Activated CD4-positive, alpha-beta T cell treated with anti-CD3 and anti-CD28 coated beads, Interleukin-2, amount 10 ng/mL, durations not matched to agents 7 days and 5 days (primary cell): ENCODE results near the gene MOSPD3. TPM values are rescaled to one million over a fixed set of nuclear protein-coding genes. Genes with fewer than 3 reads are reported as not detected.

Experiments used
- CTCF ChIA-PET: fragments of 350-600 bp; sonication (Branson Sonifier 250); formaldehyde crosslinking; loops from one replicate; lab custom pipeline; 2021; ENCODE audit warnings: antibody characterized with exemption; lab: Charles Lee
- POLR2A ChIA-PET: fragments of 350-600 bp; sonication (Branson Sonifier 250); formaldehyde crosslinking; loops from one replicate; lab custom pipeline; 2021; ENCODE audit warnings: antibody characterized with exemption; lab: Charles Lee
- DNase-seq: peaks from one replicate; pipeline ENCODE4 v3.0.0-alpha.2; 2020
- H3K27ac Mint-ChIP-seq: one replicate; pipeline ENCODE4 v1.8.0; 2021; ENCODE audit warnings: mild to moderate bottlenecking, moderate library complexity, mixed read lengths
- H3K27me3 Mint-ChIP-seq: one replicate; pipeline ENCODE4 v1.8.0; 2021; ENCODE audit warnings: mixed read lengths
- H3K36me3 Mint-ChIP-seq: one replicate; pipeline ENCODE4 v1.8.0; 2021; ENCODE audit warnings: low read depth, mixed read lengths
- H3K4me1 Mint-ChIP-seq: one replicate; pipeline ENCODE4 v1.8.0; 2021; ENCODE audit warnings: mixed read lengths
- H3K4me3 Mint-ChIP-seq: one replicate; pipeline ENCODE4 v1.8.0; 2021; ENCODE audit warnings: mild to moderate bottlenecking, moderate library complexity, mixed read lengths
- H3K9me3 Mint-ChIP-seq: one replicate; pipeline ENCODE4 v1.8.0; 2021; ENCODE audit warnings: mixed read lengths
- total RNA-seq, 2 experiments: library from RNA; stranded (reverse); gene quantifications; one replicate each; pipeline ENCODE4 v1.2.3, GENCODE V29; 2021

The MOSPD3 gene
- total RNA-seq, 2 experiments from 2014 or later, result 59.7 to 66.7 TPM

DNA sequence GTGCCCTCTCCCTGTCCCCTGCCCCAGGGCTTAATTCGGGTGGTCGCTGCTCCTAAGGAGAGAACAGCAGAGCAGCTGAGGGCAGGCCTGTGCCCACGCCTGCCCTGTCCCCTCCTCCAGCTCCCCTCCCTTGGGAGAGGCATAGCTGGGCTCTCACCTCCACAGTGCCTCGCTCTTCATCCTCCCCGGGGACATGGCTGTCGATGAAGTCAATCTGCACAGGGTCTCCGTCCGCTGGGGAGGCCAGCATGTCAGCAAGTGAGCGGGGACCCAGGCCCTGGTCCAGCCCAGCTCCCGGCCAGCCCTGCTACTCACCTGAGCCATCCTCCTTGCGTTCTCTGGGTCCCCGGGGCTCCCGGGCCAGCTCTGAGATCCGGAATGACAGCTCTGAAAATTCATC lies 34.8 kb upstream of the MOSPD3 start:
- H3K4me1 Mint-ChIP-seq, result peaks cover 4% of the 10 kb centered on the region
- CTCF ChIA-PET, result interaction anchor here (0.6 to 1.4 kb wide), 6 partner anchors 8 to 23 kb away, joined by 3 to 4 read pairs (median 3); partner anchors contain the start of genes FBXO24 and LRCH4

DNA sequence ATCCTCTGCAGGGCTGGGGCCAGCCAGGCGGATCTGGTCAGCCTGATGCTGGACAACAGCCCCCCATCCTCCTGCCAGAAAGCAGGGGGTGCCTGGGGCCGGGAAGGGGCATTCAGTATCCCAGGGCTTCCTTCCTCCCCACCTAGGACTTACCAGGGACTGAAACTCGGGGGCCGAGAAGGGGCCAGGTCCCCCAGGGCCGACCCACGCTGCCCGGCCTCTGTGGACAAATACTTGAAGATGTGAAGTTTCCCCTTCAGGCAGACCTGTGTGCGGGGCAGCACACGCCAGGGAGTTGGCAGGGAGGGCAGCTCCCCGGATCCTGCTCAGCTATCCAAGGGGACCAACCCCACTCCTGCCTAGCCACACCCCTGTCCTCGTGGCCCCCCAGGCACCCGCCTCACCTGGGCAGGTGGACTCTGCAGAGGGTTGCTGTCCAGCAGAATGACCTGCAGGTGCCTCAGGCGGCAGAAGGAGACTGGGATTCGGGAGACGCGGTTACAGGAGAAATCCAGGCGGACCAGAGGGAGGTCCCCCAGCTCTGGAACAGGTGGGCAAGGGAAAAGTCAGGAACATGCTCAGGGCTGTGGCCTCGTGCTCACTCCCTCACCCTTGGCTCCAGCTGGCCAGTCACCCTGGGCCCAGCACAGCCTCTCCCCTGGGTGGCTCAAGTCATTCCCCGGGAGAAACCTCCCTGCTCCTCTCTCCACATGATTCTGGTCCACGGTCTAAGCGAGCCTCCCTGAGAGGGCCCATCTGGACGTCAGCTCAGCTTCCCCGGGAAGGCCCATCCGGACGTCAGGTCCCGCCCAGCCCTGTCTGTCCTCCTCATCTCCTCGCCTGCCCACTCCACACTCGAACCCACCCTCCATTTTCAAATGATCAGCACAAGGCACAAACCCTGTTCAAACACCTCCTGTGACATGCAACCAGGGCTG lies 33.8 kb upstream of the MOSPD3 start:
- H3K27me3 Mint-ChIP-seq, result no peaks in the 10 kb centered on the region
- DNase-seq, result no peak
- peaks cover 14% of the 10 kb centered on the region for H3K4me1 Mint-ChIP-seq
- POLR2A ChIA-PET, result no interaction called here
- CTCF ChIA-PET, result interaction anchor here (1.1 to 1.4 kb wide), 4 partner anchors 7 to 24 kb away, joined by 3 to 4 read pairs (median 3); partner anchors contain the start of genes FBXO24 and LRCH4
- H3K36me3 Mint-ChIP-seq, result peaks cover 16% of the 10 kb centered on the region
- H3K9me3 Mint-ChIP-seq, result no peaks in the 10 kb centered on the region
- no peak overlapping the region for H3K4me3 Mint-ChIP-seq
- H3K27ac Mint-ChIP-seq, result no peak overlapping the region

More for the DNA sequence above, 34.8 kb upstream of the MOSPD3 start:
- no peak overlapping the region for H3K4me3 Mint-ChIP-seq
- POLR2A ChIA-PET, result no interaction called here
- H3K27ac Mint-ChIP-seq, result no peak overlapping the region
- no peaks in the 10 kb centered on the region for H3K9me3 Mint-ChIP-seq
- DNase-seq, result no peak
- peaks cover 17% of the 10 kb centered on the region for H3K36me3 Mint-ChIP-seq
- no peaks in the 10 kb centered on the region for H3K27me3 Mint-ChIP-seq

DNA sequence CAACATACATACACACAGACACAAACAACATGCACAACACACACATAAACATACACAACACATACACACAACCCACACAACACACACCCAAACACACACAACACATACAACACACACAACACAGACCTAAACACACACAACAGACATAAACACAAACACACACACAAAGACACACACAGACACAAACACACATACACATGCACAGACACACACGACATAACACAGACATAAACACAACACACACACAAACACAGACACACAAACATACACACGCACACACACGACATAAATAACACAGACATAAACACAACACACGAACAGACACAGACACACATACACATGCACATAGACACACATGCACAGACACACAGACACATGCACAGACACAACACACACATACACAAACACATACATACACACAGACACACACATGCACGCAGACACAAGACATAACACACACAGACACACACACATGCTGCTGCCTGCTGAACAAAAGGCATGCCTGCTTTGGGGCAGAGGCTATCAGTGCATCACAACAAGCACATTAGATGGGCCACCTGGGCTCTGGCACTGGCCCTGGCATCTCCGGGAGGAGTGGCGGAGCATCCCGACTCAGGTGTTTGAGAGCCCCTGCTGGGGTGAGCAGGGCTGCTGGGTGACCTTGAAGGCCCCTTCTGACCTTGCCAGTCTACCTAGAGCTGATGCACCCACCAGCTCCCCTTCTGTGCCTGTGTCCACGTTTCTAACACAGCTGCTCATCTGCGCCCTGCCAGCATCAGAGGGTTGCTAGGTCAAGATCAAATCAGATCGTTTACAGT lies 31.7 kb upstream of the MOSPD3 start:
- H3K4me1 Mint-ChIP-seq, result peaks cover 19% of the 10 kb centered on the region
- ChIA-PET CTCF (interaction anchor here (0.9 to 1.9 kb wide), 3 partner anchors 17 to 111 kb away, joined by 5 to 6 read pairs (median 5); no protein-coding TSS in a partner anchor), POLR2A (no interaction called here)
- H3K4me3 Mint-ChIP-seq, result no peak overlapping the region
- no peaks in the 10 kb centered on the region for H3K27me3 Mint-ChIP-seq
- H3K9me3 Mint-ChIP-seq, result no peaks in the 10 kb centered on the region
- H3K36me3 Mint-ChIP-seq, result peaks cover 22% of the 10 kb centered on the region
- DNase-seq, result no peak
- H3K27ac Mint-ChIP-seq, result no peak overlapping the region

- H3K36me3 Mint-ChIP-seq, result peaks cover 17% of the 10 kb centered on the region
These were observed 30.2 kb upstream of the MOSPD3 start for GRCh38 chr7:100582041-100582579.

GRCh38 chr7:100582650-100583049 lies 29.7 kb upstream of the MOSPD3 start:
- Mint-ChIP-seq H3K9me3 (no peaks in the 10 kb centered on the region), H3K27ac (peak overlapping the region; percentile 92), H3K4me3 (peak overlapping the region; percentile 92), H3K4me1 (peaks cover 20% of the 10 kb centered on the region), H3K36me3 (peaks cover 17% of the 10 kb centered on the region), H3K27me3 (no peaks in the 10 kb centered on the region)
- ChIA-PET POLR2A (no interaction called here), CTCF (interaction anchor here (0.9 to 1.9 kb wide), 5 partner anchors 10 to 102 kb away, joined by 3 to 6 read pairs (median 5); no protein-coding TSS in a partner anchor)
- DNase-seq, result no peak

More at GRCh38 chr7:100582041-100582579, 30.2 kb upstream of the MOSPD3 start:
- DNase-seq, result no peak
- Mint-ChIP-seq H3K4me3 (peak overlapping the region; percentile 92), H3K27me3 (no peaks in the 10 kb centered on the region), H3K4me1 (peaks cover 20% of the 10 kb centered on the region), H3K9me3 (no peaks in the 10 kb centered on the region), H3K27ac (peak overlapping the region; percentile 92)
- ChIA-PET CTCF (interaction anchor here (0.5 to 1.9 kb wide), 5 partner anchors 13 to 109 kb away, joined by 3 to 6 read pairs (median 5); no protein-coding TSS in a partner anchor), POLR2A (no interaction called here)

DNA sequence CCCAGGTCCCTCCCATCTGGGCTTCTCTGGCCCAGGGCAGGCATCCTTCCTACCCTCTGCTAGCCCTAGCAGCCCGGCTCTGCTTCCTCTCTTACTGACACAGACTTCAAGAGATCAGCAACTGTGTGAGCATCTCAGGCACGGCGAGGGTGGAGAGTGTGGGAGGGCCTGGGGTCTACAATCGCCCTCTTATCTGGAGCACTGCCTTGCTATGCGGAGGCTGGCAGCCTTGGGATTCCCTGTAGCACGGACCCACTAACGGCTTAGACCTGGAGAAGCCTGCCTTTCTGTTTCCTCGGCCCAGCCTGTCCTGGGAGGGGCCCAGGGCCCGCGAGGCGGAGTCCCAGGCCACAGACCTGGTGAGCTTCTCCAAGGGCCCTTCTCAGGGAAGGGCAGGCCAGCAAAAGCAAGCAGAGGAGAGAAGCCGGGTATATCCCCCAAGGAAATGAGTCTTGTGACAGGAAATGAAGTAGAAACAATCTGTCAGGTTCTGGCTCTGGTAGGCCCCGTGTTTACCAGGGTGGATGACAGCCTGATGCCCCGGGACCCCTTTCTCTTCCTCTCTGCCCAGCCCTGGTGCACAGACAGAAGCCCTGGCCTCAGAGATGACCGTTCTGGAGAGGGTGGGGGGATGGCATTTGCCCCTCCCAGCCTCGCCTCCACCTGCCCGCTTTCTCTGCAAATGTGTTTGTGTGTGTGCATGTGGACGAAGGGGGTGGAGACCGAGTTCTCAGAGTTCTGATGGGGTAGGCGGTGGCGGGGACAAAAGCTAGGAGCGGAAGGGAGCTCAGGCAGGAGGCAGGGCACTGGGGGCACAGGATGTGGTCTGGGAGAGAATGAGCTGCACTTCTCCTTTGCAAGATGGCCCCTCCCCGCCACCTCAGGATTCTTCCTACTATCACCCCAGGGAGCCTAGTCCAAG lies 28.9 kb upstream of the MOSPD3 start:
- H3K4me3 Mint-ChIP-seq, result peak overlapping the region; percentile 92
- no peaks in the 10 kb centered on the region for H3K9me3 Mint-ChIP-seq
- H3K27ac Mint-ChIP-seq, result peak overlapping the region; percentile 92
- ChIA-PET POLR2A (interaction anchor here (0.7 kb wide), 1 partner anchor 501 kb away, joined by 4 read pairs; no protein-coding TSS in a partner anchor), CTCF (interaction anchor here (0.6 to 4.0 kb wide), 12 partner anchors 10 to 103 kb away, joined by 3 to 22 read pairs (median 6); partner anchors contain the start of gene MOSPD3)
- peak; percentile 87 for DNase-seq
- no peaks in the 10 kb centered on the region for H3K27me3 Mint-ChIP-seq
- peaks cover 25% of the 10 kb centered on the region for H3K4me1 Mint-ChIP-seq
- peaks cover 17% of the 10 kb centered on the region for H3K36me3 Mint-ChIP-seq

DNA sequence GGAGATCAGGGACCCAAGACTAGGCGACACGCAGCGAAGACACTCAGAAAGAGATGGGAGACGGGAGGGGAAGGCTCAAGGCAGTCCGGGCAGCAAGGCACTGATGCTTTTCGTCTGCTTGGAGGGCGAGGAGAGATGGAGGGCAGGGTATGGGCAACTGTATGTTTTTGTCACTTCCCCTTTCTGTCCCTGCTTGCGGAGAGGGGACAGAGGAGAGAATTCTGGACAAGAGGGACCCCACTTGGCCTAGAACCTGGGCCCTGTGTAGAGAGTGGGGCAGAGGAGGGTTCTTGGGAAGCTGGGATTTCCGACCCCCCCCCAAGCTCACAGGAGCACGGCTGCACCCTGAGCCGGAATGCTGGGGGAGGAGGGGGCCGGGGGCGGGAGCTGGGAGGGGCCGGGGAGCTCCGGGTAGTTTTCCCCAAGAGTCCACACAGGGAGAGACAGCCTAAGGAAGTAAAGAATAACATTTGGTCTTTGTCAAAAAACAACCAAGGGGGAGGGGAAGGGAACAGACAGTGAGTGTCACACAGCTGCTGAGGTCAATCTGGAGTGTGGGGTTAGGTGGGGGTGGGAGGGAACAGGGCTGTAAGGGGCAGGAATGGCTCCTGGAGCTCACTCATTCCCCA lies 28.2 kb upstream of the MOSPD3 start:
- no peaks in the 10 kb centered on the region for H3K9me3 Mint-ChIP-seq
- POLR2A ChIA-PET, result interaction anchor here (0.7 kb wide), 1 partner anchor 501 kb away, joined by 4 read pairs; no protein-coding TSS in a partner anchor

GRCh38 chr7:100584683-100585510 lies 27.4 kb upstream of the MOSPD3 start:
- Mint-ChIP-seq H3K4me3 (peak overlapping the region; percentile 92), H3K4me1 (peaks cover 27% of the 10 kb centered on the region), H3K9me3 (no peaks in the 10 kb centered on the region), H3K27ac (peak overlapping the region; percentile 92), H3K27me3 (no peaks in the 10 kb centered on the region), H3K36me3 (peaks cover 12% of the 10 kb centered on the region)
- CTCF ChIA-PET, result interaction anchor here (0.7 to 4.0 kb wide), 24 partner anchors 7 to 121 kb away, joined by 3 to 22 read pairs (median 4); partner anchors contain the start of genes GNB2, MOSPD3 and POP7
- POLR2A ChIA-PET, result no interaction called here
- no peak for DNase-seq

More for the DNA sequence above, 28.2 kb upstream of the MOSPD3 start:
- CTCF ChIA-PET, result interaction anchor here (0.6 to 4.0 kb wide), 19 partner anchors 8 to 122 kb away, joined by 3 to 22 read pairs (median 5); partner anchors contain the start of genes MOSPD3 and POP7
- no peak for DNase-seq
- Mint-ChIP-seq H3K36me3 (peaks cover 12% of the 10 kb centered on the region), H3K27ac (peak overlapping the region; percentile 92), H3K27me3 (no peaks in the 10 kb centered on the region), H3K4me3 (peak overlapping the region; percentile 92), H3K4me1 (peaks cover 27% of the 10 kb centered on the region)

- Mint-ChIP-seq H3K4me3 (peak within 1 kb of the TSS; percentile 92), H3K27ac (peak within 1 kb of the TSS; percentile 92), H3K9me3 (no peaks in the 10 kb centered on the region), H3K36me3 (peaks cover 12% of the 10 kb centered on the region), H3K4me1 (peaks cover 27% of the 10 kb centered on the region), H3K27me3 (peaks cover 5% of the 10 kb centered on the region)
- ChIA-PET POLR2A (interaction anchor here (0.6 to 1.0 kb wide), 7 partner anchors 13 to 158 kb away, joined by 3 to 9 read pairs (median 5); partner anchors contain the start of gene MOSPD3), CTCF (interaction anchor here (0.7 to 4.0 kb wide), 28 partner anchors 8 to 120 kb away, joined by 3 to 22 read pairs (median 4); partner anchors contain the start of genes GNB2, MOSPD3 and POP7)
- DNase-seq, result peak; percentile 64
These were observed 26.7 kb upstream of the MOSPD3 start, which contains the start of gene LRCH4 for GRCh38 chr7:100585511-100586265. Gene LRCH4 (minus strand): TSS chr7:100586129. CDS start chr7:100586100, 29 bp downstream.
